GM10266 (cell line): Measurements from ENCODE around the gene SIRPA.

Experiments
- DNase-seq: peaks from one replicate; pipeline ENCODE4 v3.0.0; 2012; ENCODE audit errors: extremely low spot score
- CTCF ChIP-seq: IDR thresholded peaks from 2 replicates; pipeline ENCODE4 v1.5.1; 2012; ENCODE audit warnings: mild to moderate bottlenecking, low read depth; ENCODE audit not compliant: control insufficient read depth, insufficient read depth; ENCODE audit errors: missing control alignments

The SIRPA gene

GRCh38 chr20:1958426-1958825 lies 63.2 kb downstream of the SIRPA start:
- TF ChIP-seq CTCF: no peak

DNA sequence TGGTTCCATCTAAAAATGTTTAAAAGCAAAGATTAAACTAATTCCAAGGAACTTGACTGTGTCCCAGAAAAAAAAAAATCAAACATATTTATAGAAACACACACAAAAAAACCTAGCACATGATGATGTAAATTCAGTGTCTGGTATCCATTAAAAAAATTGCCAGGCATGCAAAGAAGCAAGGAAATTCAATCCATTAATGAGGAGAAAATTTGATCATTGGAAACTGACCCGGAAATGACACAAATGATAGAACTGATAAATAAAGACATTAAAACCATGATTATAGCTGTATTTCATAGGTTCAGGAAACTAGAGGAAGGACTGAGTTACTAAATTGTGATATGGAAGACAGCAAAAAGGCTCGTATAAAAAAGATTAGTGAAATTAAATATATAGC lies 63.9 kb downstream of the SIRPA start:
- no peak for DNase-seq
- no peak for TF ChIP-seq CTCF

More at GRCh38 chr20:1958426-1958825, 63.2 kb downstream of the SIRPA start:
- DNase-seq: no peak

DNA sequence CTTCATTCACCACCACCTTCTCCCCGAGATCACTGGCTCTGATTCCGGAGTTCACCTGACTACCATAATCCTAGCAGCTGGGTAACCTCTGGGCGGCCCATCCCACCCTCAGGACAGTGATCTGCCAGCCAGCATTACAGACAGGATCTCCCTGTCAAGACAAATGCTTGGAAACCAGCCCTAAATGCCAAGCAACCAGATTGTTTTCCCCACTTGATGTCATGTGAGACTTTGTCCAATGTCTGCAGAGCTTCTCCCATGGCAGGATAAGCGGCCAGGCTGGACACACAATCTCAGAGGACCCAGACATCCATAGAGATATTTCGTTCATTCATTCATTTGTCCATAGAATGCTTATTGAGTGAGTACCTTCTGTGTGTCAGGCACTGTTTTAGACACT lies 66.2 kb downstream of the SIRPA start:
- DNase-seq: no peak
- no peak for TF ChIP-seq CTCF

DNA sequence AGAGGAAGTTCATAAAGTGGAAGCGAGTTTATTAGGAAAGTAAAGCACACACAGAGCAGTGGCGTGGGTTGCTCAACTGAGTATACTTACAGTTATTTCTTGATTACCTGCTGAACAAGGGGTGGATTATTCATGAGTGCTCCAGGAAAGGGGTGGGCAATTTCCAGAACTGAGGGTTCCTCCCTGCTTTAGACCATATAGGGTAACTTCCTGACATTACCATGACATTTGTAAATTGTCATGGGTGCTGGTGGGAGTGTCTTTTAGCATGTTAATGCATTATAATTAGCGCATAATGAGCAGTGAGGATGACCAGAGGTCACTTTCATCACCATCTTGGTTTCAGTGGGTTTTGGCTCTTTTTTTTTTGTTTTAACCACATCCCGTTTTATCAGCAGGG lies 68.9 kb downstream of the SIRPA start:
- TF ChIP-seq CTCF: no peak
- no peak for DNase-seq

- no peak for DNase-seq
- TF ChIP-seq CTCF: no peak
Observed at GRCh38 chr20:1964659-1965405, 69.6 kb downstream of the SIRPA start.

DNA sequence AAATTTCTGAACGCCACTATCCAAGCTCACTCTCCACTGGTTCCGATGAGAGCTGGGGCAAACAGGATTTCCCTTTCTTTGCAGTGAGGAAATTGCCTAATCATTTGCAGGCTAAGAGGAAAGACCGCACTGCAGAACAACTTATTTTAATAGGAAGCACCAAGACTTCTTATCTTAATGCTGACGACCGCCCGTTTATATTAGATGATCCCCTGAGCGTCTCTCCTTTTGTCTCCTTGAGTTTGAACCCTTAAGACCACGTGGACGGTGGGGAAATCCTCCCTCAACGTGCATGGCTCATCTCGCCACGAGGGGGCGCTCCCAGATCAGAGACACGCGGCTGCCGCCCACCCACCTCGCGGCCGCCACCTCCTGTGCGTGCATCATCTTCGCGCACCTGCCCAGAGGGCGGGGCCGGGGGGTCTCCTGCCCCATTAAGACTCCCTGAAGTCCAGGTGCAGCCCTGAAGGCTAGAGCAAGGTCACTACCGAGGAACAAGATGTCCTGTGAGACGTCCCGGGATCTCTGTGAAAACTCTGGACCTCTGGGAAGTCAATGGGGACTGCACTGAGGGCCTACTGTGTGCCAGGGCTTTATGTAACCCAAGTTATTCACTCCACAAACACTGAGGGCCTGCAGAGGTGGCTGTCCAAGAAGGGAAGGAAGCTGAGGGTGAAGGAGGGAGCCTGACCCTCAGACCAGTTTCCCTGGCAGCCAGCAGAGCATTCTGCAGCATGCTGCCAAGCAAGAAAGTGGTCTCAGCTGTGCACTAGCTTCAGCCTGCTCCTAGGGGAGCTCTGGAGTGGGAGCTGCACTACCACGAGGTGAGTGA lies 70.5 kb downstream of the SIRPA start:
- peak; percentile 81 for DNase-seq
- TF ChIP-seq CTCF: peak; percentile 92

GRCh38 chr20:1968964-1969363 lies 73.8 kb downstream of the SIRPA start:
- TF ChIP-seq CTCF: no peak
- no peak for DNase-seq
